ENCODE measurements around the gene NUMB. TPM values are rescaled to one million over a fixed set of nuclear protein-coding genes. Genes with fewer than 3 reads are reported as not detected.

The NUMB gene
- total and polyA plus RNA-seq, 2 of the 4 experiments (the other 2 are of a cell fraction), result 45.9 to 114 TPM

DNA sequence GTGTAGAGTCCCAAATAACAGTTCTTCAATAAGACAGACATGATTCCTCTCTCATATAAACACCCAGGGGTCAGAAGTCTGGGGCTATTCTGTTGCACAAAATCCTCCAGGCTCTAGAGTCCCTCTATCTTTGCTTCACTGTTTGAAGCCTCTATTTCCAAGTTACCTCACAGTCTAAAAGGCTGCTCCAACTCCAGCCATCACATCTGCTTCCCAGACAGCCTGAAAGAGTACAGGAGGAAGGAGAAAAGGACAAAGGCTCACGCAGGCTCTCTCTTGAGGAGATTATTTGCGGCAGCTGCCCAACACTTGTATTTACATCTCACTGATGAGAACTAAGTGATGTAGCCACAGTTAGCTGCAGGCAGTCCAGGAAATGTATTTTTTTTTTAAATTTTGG is 214.6 kb downstream of the NUMB start:
- no peak overlapping the region for H3K56ac ChIP-seq (ENCODE audit: extremely low read depth, insufficient read depth, low read length)
- H3K4me3 ChIP-seq (ENCODE audit: insufficient read depth, low read depth, low read length), result no peak overlapping the region
- DNase-seq, result no peak
- H3K9ac ChIP-seq (ENCODE audit: low read depth, low read length), result no peak overlapping the region
- ATAC-seq (ENCODE audit: low read depth), result no peak
- H4K91ac ChIP-seq (ENCODE audit: insufficient read depth, low read depth, low read length), result no peak overlapping the region
- no peak overlapping the region for H2BK120ac ChIP-seq (ENCODE audit: low read depth, low read length)
- H2BK15ac ChIP-seq (ENCODE audit: low read depth, low read length), result no peak overlapping the region
- no peak overlapping the region for H3K4me2 ChIP-seq (ENCODE audit: low read depth, low read length)
- ChIA-PET POLR2A (ENCODE audit: unreplicated experiment) (no interaction called here), CTCF (no interaction called here)
- peaks cover 4% of the 10 kb centered on the region; the same call in 1 of the 2 replicates for H4K20me1 ChIP-seq (ENCODE audit: insufficient read depth, low read length)
- H3K27ac ChIP-seq (ENCODE audit: insufficient read depth, low read length), result no peak overlapping the region
- H3K4ac ChIP-seq (ENCODE audit: low read depth, low read length), result no peak overlapping the region
- H2AFZ ChIP-seq (replicated peaks; ENCODE audit: low read length, poor library complexity), result no peak overlapping the region
- peaks cover 12% of the 10 kb centered on the region for H3K4me1 ChIP-seq (ENCODE audit: control insufficient read depth, insufficient read depth, low read length)
- WGBS, 2 experiments (ENCODE audit: extremely low coverage in 2 of 2, insufficient read length in 1 of 2), result no CpG with 5 or more reads among the region's 2 CpGs
- no peak overlapping the region for H4K5ac ChIP-seq (ENCODE audit: low read depth, low read length)
- H3K9me3 ChIP-seq (ENCODE audit: control insufficient read depth, insufficient read depth, low read length), result peaks cover 2% of the 10 kb centered on the region
- no peak overlapping the region for H3K14ac ChIP-seq (replicated peaks; ENCODE audit: low read depth, low read length)
- peaks cover 21% of the 10 kb centered on the region for H3K27me3 ChIP-seq (ENCODE audit: control insufficient read depth, insufficient read depth, low read length)
- in situ Hi-C loops (cut with MboI; ENCODE audit: low sequenced_read_pairs) (no loop called here), dilution Hi-C loops (cut with HindIII; ENCODE audit: low sequenced_read_pairs, unreplicated experiment) (no loop called here), intact Hi-C loops (cut with micrococcal nuclease) (no loop called here)
- peaks cover 9% of the 10 kb centered on the region for H3K9me1 ChIP-seq (ENCODE audit: insufficient read depth, low read length)
- H3K18ac ChIP-seq (ENCODE audit: low read depth, low read length), result no peak overlapping the region
- H4K8ac ChIP-seq (ENCODE audit: low read depth in 2 of 2, low read length in 2 of 2), result no peak overlapping the region
- BruUV-seq (replicated peaks), result no TSS peak
- peaks cover 0 to 11% of the 10 kb centered on the region in 2 experiments; a peak in 2 of 4 replicates for H3K79me1 ChIP-seq (ENCODE audit: low read depth in 1 of 2, low read length in 2 of 2)
- H3K36me3 ChIP-seq (ENCODE audit: control insufficient read depth, insufficient read depth, low read length), result no peaks in the 10 kb centered on the region
- no peak overlapping the region for H2BK20ac ChIP-seq (ENCODE audit: low read depth, low read length)
- H2AK9ac ChIP-seq (replicated peaks; ENCODE audit: low read depth, low read length, poor library complexity), result no peak overlapping the region
- TF ChIP-seq SMC3 (IDR thresholded peaks at IDR 0.05; ENCODE audit: low read depth, low read length), result no peak
- TF ChIP-seq RAD21 (IDR thresholded peaks at IDR 0.05; ENCODE audit: low read length), result no peak
- TF ChIP-seq, protein P1, sequence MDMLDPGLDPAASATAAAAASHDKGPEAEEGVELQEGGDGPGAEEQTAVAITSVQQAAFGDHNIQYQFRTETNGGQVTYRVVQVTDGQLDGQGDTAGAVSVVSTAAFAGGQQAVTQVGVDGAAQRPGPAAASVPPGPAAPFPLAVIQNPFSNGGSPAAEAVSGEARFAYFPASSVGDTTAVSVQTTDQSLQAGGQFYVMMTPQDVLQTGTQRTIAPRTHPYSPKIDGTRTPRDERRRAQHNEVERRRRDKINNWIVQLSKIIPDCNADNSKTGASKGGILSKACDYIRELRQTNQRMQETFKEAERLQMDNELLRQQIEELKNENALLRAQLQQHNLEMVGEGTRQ (IDR thresholded peaks at IDR 0.05; ENCODE audit: low read depth, low read length), result no peak
- no peak for TF ChIP-seq RFX5 (IDR thresholded peaks at IDR 0.05; ENCODE audit: low read depth, low read length)
- no peak for TF ChIP-seq MAFK (IDR thresholded peaks at IDR 0.05; ENCODE audit: low read depth, low read length)
- TF ChIP-seq MXI1 (IDR thresholded peaks at IDR 0.05; ENCODE audit: borderline replicate concordance, low read depth, low read length), result no peak
- TF ChIP-seq, protein P2, sequence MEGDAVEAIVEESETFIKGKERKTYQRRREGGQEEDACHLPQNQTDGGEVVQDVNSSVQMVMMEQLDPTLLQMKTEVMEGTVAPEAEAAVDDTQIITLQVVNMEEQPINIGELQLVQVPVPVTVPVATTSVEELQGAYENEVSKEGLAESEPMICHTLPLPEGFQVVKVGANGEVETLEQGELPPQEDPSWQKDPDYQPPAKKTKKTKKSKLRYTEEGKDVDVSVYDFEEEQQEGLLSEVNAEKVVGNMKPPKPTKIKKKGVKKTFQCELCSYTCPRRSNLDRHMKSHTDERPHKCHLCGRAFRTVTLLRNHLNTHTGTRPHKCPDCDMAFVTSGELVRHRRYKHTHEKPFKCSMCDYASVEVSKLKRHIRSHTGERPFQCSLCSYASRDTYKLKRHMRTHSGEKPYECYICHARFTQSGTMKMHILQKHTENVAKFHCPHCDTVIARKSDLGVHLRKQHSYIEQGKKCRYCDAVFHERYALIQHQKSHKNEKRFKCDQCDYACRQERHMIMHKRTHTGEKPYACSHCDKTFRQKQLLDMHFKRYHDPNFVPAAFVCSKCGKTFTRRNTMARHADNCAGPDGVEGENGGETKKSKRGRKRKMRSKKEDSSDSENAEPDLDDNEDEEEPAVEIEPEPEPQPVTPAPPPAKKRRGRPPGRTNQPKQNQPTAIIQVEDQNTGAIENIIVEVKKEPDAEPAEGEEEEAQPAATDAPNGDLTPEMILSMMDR (conservative IDR thresholded peaks at IDR 0.05; ENCODE audit: low read depth, low read length), result no peak
- no peak for TF ChIP-seq CEBPB (IDR thresholded peaks at IDR 0.05; ENCODE audit: low read depth, low read length)
- no peak overlapping the region for H2AK5ac ChIP-seq (ENCODE audit: low read depth, low read length)
- H2BK5ac ChIP-seq (ENCODE audit: low read depth, low read length, poor library complexity, severe bottlenecking), result no peak overlapping the region
- no peak overlapping the region for H3K23ac ChIP-seq (ENCODE audit: low read depth, low read length)

All from IMR-90 (cell line).